Right ventricle myocardium inferior (tissue), 1 donor: ENCODE data around the gene BEAN1. TPM values are rescaled to one million over a fixed set of nuclear protein-coding genes. Genes with fewer than 3 reads are reported as not detected.
A peak's percentile ranks its signal among the peaks of the same experiment; 100 is the strongest.

Experiments
- ATAC-seq: fragments of 200-7000 bp; cut with Tn5 transposase; one replicate; pipeline ENCODE4 v1.9.1; 2020; ENCODE audit warnings: mild to moderate bottlenecking, moderate library complexity
- DNase-seq: peaks from one replicate; pipeline ENCODE4 v3.0.0; 2021; ENCODE audit errors: missing footprints
- intact Hi-C: fragments of 100-400 bp; cut with DNase I; formaldehyde crosslinking; loops from one replicate; pipeline ENCODE4 v1.11.0; 2022
- total RNA-seq: library from RNA; stranded (reverse); fragmentation: NEBNext Ultra II Directional; extraction: Animal tissue kit (Norgen Biotek cat#: 25700); gene quantifications from one replicate; pipeline ENCODE4 v1.2.1, GENCODE V29; 2021
- donor health status: DM: no; HTN: yes; CAD: no; lungs with severe emphysema.

Gene BEAN1
- total RNA-seq, 1 donor from 2014 or later = 2.4 TPM

- peak; percentile 87 for DNase-seq
- intact Hi-C loops = no loop called here
- no peak for ATAC-seq
These were observed 95.1 kb downstream of the BEAN1 start for GRCh38 chr16:66521951-66522771.

GRCh38 chr16:66522816-66523590 is 95.9 kb downstream of the BEAN1 start:
- DNase-seq (no peak), ATAC-seq (no peak)
- intact Hi-C loops = no loop called here

- intact Hi-C loops = no loop called here
- DNase-seq (peak; percentile 67), ATAC-seq (peak; percentile 12)
These were observed 96.8 kb downstream of the BEAN1 start for GRCh38 chr16:66523861-66524354.

- DNase-seq (peak; percentile 64), ATAC-seq (peak; percentile 55)
- intact Hi-C loops = no loop called here
These were observed 97.6 kb downstream of the BEAN1 start for GRCh38 chr16:66524601-66525164.

GRCh38 chr16:66525396-66526180 is 98.5 kb downstream of the BEAN1 start:
- ATAC-seq (no peak), DNase-seq (no peak)
- intact Hi-C loops = no loop called here

GRCh38 chr16:66528294-66528693 is 101.2 kb downstream of the BEAN1 start:
- ATAC-seq = no peak

GRCh38 chr16:66529475-66529874 is 102.4 kb downstream of the BEAN1 start:
- intact Hi-C loops = no loop called here
- DNase-seq = peak; percentile 27
- no peak for ATAC-seq

More at GRCh38 chr16:66528294-66528693, 101.2 kb downstream of the BEAN1 start:
- peak; percentile 9 for DNase-seq
- intact Hi-C loops = no loop called here

Other genes starting within 250 kb of the BEAN1 start
- 58.4 TPM for gene CDH5, start 60.6 kb upstream of the BEAN1 start, total RNA-seq
- gene TK2, start 122.8 kb downstream of the BEAN1 start, total RNA-seq = 18.6 TPM
- 14.7 TPM for gene CKLF, start 125.3 kb downstream of the BEAN1 start, total RNA-seq
- 0.92 TPM for gene CMTM1, start 139.1 kb downstream of the BEAN1 start, total RNA-seq
- 0.35 TPM for gene CMTM2, start 152.2 kb downstream of the BEAN1 start, total RNA-seq
- gene CMTM3, start 177.4 kb downstream of the BEAN1 start, total RNA-seq = 11.8 TPM